ENCODE measurements around the gene ZNG1A.
A peak's percentile ranks its signal among the peaks of the same experiment; 100 is the strongest.
"Not testable (repeated sequence)": the region's sequence is repeated elsewhere in the genome, so short reads cannot be mapped to it uniquely, and the experiment has no call there.

ZNG1A gene

DNA sequence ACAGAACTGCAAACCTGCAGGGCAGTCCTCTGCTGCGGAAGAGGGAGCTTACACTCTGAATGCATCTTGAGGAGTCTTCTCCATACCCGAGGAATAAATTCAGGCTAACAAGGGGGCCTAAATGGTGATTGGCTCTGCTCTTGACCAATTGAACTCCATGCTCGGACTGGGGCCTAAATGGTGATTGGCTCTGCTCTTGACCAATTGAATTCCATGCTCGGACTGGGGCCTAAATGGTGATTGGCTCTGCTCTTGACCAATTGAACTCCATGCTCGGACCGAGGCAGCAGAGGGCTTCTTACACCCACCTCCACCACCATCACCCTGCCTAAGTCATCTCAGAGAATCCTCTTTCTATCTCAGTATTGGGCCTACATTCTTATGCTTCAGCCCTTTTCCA is 79.0 kb downstream of the ZNG1A start:
- DNase-seq = not testable (repeated sequence)

DNA sequence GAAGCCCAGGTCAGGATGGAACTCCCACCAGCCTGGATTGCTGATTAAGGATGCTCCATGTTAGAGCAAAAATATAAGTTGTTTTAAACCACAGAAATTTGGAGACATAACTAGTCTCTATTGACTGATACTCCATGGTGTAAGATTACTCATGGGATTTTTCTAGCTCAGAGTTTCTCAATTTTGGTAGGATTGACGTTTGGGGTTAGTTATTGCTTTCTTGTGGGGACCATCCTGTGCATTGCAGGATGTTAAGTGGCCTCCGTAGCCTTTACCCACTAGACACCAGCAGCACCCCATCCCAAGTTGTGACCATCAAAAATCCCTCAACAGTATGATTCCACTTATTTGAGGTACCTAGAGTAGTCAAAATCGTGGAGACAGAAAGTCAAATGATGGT is 80.1 kb downstream of the ZNG1A start:
- not testable (repeated sequence) for DNase-seq

DNA sequence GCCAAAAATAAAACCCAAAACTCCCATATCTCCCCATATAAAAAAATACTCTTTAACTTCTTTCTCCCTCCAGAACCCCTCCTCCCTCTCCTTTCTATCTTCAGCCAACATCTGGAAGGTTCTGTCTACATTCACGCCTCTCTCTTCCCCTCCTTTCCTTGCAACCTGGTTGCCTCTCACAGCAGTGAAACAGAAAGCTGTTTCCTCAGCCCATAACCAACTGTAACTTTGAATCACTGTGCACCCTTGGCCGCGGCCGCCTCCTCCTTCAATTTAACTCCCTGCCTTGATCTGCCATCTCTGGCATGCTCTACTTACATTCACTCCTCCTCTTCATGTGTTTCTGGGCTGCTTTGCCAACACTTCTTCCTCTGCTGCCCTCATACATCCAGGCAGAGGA is 83.9 kb downstream of the ZNG1A start:
- not testable (repeated sequence) for DNase-seq

DNA sequence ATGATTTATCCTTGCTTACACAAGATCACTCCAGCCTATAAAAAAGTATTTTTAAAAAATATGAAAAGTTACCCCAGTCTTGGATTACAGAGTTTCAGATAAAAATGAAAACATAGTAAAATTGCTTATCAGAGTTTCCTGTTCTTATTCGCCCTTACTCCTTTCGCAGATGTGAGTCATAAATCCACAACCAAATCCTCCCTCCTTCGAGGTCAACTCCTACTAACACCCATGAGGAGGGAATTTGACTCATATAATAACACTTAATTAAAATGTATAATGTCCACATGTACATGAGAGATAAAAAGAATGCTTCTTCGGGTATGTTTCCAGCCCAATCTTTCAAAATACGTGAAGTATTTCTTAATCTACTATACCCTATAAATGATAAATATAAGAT is 84.5 kb downstream of the ZNG1A start:
- DNase-seq = not testable (repeated sequence)

DNA sequence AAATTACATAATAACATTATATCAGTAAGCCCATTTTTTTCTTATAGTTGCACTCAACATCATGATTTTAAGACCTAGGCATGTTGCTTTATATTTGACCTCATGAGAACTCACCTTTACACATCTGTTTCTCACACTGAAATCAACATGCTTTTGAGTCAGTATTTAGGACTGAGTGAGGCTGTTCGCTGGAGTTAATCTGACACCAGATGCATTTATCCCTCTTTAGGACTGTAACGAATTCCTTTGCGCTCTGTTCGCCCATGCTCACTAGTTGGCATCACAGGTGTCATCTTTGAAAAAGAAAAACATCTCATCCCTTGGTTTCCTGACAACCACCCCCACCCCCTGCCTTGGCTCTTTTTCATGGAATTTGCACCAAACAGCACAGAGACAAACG is 84.9 kb downstream of the ZNG1A start:
- not testable (repeated sequence) for DNase-seq

DNA sequence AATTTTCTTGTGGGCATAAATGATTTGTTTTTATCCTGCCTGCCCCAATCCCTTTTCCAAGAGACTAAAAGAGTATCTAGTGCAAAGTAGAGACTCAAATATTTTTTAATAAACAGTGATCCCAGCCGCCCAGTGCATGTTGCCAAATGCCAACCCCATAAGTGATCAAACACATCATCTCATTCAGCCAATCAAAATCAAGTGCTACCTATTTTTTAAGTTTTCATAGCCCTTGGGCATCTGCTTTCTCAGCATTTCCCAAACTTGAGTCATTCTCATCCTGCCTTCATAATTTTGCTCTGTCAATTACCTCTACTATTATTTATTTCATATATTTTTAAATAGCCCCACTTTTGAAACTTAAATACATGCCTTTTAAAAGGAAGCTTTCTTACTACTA is 88.0 kb downstream of the ZNG1A start:
- not testable (repeated sequence) for DNase-seq

DNA sequence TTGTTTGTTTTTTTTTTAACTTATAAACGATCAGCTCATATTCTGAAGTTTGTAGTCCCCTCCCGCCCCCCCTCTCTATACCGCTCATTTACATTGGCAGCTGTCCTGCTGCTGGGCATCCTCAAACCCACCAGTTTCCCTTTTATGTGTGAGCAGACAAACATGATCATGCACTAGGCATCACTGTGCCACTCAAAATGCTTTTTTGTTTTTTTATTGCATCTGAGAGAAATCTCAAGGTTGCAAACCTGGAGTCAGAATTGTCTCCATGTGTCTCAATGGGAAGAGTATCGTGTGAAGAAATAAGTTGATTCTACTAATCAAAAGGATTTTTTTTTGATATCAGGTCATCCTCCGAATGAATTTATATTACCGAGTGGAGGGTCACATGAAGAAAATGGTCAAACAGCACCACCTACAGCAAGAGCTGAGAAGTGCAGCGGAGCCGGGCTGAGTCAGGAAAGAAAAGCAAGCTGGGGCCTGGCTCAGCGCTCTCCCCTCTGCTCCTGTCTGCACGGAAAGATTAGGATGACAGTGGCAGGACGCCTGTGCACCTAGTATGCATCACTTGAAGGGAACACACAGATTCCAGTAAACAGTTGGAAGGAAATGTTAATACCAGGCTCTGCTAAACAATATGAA is 90.3 kb downstream of the ZNG1A start:
- not testable (repeated sequence) for DNase-seq

DNA sequence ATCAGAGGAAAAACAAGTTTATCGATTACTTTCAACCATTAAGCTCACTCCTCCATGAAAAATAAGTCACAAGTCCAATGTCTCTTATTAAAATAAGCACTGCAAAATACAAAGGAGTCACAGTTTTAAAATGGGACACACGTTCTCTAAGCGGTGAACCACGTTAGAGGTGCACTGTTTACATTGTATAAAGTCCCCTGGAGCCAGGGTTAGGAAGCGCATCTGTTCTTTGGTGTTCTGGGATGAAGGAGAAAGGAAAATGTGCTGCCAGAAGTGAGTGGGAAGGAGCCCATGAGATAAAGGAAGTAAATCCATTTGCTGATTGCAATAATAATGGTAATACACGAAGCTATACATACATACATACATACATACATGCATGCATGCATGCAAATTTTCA is 91.0 kb downstream of the ZNG1A start:
- not testable (repeated sequence) for DNase-seq

DNA sequence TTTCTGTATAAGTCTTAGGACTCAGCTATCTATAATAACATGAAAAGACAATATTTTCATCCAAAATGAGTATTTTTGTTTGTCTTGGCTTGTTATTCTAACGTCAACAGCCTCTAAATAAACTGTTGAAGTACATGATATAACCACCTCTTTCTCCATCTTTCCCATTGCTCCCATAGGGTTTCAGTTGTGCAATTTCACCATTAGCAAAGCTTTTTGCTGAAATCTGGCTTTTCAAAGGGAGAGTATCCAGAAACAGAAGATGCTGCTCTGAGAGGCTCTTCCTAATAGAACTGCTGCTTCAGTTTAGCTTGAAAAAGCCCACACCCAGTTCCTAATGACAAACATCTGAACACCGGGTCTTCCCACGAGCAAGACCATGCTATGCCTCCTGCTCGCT is 91.8 kb downstream of the ZNG1A start:
- DNase-seq = not testable (repeated sequence)

DNA sequence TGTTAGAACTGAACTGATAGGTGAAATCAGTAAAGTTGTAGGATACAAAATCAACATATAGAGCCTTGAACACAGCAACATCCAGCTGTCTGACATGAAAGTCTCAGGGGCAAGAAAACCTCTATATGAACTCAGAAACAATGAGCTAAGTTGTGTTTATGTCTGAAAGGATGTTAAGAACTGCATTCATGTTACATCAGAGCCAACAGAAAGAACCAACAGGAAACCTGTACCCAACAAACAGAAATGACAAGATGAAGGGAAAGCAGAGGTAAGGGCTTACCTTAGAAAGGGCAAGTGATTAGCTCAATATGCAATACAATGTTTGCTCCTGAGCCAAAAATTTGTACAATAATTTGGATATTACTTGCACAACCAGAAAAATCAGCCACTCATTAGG is 92.2 kb downstream of the ZNG1A start:
- not testable (repeated sequence) for DNase-seq

DNA sequence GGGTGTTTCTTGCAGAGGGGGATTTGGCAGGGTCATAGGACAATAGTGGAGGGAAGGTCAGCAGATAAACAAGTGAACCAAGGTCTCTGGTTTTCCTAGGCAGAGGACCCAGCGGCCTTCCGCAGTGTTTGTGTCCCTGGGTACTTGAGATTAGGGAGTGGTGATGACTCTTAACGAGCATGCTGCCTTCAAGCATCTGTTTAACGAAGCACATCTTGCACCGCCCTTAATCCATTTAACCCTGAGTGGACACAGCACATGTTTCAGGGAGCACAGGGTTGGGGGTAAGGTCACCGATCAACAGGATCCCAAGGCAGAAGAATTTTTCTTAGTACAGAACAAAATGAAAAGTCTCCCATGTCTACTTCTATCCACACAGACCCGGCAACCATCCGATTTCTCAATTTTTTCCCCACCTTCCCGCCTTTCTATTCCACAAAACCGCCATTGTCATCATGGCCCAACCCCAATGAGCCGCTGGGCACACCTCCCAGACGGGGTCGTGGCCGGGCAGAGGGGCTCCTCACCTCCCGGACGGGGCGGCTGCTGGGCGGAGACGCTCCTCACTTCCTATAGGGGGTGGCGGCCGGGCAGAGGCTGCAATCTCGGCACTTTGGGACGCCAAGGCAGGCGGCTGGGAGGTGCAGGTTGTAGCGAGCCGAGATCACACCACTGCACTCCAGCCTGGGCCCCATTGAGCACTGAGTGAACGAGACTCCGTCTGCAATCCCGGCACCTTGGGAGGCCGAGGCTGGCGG is 95.7 kb downstream of the ZNG1A start:
- DNase-seq = not testable (repeated sequence)

DNA sequence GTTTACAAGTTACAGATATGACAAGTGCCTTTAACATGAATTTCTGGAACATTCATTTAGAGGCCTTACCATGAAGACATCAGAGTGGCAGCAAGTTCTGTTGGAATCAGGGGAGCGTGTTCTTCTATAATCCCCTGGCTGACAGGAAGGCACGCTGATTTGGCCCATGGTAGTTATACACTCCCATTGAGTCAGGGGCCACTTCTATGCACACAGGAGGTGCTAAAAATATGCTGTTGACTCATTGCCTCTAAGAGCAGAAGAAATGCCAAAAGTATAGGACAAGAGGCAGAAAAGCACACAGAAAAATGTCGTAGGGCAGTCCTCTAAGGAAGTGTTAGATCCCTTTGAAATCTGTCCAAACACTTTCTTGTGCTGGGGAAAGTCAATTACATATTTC is 100.5 kb downstream of the ZNG1A start:
- DNase-seq = not testable (repeated sequence)

DNA sequence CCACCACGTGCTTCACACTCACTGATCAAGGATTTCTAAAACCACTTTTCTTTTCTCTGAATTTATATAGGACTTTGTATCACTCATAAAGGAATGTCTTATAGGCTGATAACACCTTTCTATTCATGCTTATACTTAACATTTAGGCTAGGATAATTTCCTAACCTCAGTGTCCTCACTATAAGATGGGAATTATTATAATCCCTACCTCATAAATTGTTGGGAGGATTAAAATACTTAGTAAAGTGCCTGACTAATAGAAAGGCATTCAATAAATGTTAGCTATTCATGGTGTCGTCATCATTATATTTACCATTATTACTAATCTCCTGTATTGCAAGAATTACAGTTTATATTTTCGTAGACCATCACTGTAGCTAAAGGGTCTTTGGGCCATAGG is 102.5 kb downstream of the ZNG1A start:
- not testable (repeated sequence) for DNase-seq

DNA sequence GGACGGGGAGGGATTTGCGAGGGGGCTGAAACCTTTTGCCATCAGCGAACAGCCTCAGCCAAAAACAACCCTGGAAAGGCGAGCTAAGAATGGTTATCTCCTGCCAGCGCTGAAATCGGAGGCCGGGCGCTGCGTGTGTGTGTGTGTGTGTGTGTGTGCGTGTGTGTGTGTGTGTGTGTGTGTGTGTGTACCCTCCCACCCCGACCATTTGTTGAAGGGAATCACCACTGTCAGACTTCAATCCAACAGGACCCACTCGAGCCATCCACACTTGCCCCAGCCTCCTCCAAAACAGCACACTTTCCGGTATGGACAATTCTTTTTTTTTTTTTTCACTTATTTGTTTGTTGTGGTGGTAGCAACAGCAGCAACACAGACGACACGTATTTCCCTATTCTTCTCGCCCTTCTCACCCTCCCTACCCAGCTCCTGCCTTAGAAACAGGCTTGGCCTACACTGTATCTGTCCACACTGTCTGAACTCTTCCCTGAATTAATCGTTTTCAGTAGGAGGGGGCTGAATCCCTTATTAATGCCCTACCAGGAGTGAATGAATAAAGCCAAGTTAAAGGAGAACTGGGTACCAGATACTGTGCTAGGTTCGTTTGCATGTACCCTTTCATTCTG is 104.8 kb downstream of the ZNG1A start:
- peak; percentile 10 for DNase-seq

DNA sequence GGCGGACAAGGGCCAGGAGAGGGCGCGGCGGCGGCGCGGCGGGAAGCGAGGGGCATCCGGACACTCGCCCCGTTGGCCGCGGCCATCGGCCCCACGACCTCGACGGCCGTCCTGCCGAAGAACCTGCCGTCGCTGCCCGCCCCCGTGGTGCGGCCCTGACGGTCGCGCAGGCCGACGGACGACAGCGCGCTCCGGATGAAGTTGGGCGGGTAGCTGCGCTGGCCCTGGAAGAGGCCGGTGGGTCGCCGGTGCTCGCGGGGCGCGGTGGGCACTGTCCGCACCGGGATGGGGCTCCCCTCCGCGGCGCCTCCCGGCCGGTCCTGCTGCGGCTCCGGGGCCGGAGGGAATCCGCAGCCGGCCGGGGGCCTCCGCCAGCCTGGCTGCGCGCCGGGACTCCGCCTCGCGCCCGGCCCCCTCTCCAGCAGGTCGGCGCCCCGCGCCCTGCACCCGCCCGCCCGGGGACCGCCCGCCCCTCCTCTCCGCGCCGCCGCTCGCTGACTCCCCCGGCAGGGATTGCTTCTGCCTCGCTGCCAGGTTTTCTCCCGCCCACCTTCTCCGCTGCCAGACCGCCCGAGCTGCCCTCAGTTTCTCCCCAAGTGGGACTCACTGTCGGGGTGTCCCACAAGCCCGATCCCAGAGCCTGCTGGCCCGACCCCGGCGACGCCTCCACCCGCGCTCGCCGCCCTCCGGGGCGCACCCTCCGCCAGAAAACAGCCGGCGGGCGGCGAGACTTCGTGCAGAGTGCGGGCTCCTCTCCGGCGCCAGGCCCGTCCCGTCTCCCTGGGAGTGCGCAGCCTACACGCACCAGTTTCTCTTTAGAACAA is 105.6 kb downstream of the ZNG1A start:
- peak; percentile 71 for DNase-seq

Data from right kidney (tissue), 1 donor.